Left colon (tissue), 2 donors: ENCODE data around the gene SOX8. TPM values are rescaled to one million over a fixed set of nuclear protein-coding genes. Genes with fewer than 3 reads are reported as not detected.
A peak's percentile ranks its signal among the peaks of the same experiment; 100 is the strongest.
"Not testable (repeated sequence)": the region's sequence is repeated elsewhere in the genome, so short reads cannot be mapped to it uniquely, and the experiment has no call there.

Experiments used
- ATAC-seq: fragments of 200-7000 bp; cut with Tn5 transposase; one replicate; pipeline ENCODE4 v1.9.1; 2020; ENCODE audit warnings: mild to moderate bottlenecking, moderate library complexity
- DNase-seq, 2 donors: peaks; one replicate each; pipeline ENCODE4 v3.0.0-alpha.2; 2020
- intact Hi-C, 2 donors: fragments of 100-400 bp; cut with DNase I in 1 of 2; cut with micrococcal nuclease in 1 of 2; formaldehyde crosslinking; loops; one replicate each; pipeline versions ENCODE4 v1.11.2 to v1.14.0; 2022; cut with DNase I, micrococcal nuclease
- total RNA-seq, 2 donors: library from RNA; stranded (reverse); fragmentation: NEBNext Ultra II Directional; extraction: Animal tissue kit (Norgen Biotek cat#: 25700); gene quantifications; one replicate each; pipeline ENCODE4 v1.2.1, GENCODE V29; 2021
- donor health status: DM: no; HTN: no; CAD: no.
- donor health status: DM: yes; HTN: yes; CAD: no.

SOX8 gene
- total RNA-seq, 2 donors from 2014 or later = 0.31 to 0.70 TPM

- intact Hi-C loops = no loop called here
- DNase-seq (no peak), ATAC-seq (no peak)
Observed at GRCh38 chr16:1012722-1013592, 31.4 kb downstream of the SOX8 start.

DNA sequence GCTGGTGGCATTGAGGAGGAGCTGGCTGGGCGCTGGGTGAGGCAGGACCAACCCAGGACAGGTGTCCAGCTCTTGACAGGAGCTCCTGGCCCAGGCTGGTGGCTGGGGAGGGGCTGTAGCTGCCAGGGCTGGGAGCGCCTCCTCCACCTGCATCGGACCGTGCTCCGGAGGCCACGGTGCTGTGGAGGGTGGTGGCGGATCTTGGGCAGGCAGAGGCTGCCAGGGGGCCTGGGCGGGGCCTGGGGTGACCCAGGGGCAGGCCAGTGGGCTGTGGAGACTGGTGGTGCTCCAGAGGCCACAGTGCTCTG is 32.0 kb downstream of the SOX8 start:
- ATAC-seq (no peak), DNase-seq (no peak)
- intact Hi-C loops = no loop called here

GRCh38 chr16:1014221-1014620 is 32.7 kb downstream of the SOX8 start:
- intact Hi-C loops = no loop called here
- DNase-seq (no peak), ATAC-seq (no peak)

DNA sequence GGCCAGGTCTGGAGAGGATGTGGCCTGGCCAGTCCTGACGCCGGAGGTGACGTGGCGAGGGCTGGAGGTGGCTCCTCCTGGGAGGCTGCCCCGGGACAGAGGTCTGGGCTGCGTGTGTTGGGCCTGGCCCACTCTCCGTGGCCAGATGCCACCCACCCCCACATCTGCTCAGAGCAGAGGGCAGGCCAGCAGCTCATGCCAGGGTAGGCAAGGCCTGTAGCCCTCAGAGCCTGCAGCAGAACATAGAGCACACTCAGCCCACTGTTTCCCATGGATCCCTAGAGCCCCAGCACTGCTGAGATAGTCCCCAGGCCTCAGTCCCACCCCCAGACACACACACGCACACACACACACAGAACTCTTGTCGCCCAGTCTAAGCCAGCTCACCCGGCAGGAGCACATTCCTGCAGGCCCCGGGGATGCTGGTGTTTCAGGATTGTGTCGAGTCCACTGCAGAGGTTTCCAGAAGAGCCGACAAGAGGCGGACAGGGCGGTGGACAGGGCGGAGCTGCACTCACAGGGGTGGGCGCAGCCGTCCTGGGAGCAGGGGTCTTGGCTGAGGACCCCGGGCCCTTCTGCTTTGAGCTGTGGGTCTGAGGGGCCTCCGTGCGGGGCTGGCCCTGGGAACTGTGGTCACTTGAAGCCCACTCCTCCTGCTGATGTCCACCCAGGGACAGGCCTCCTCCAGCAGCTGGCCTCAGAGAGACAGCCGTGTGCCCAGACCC is 33.4 kb downstream of the SOX8 start:
- intact Hi-C loops = no loop called here
- no peak for ATAC-seq
- DNase-seq = no peak

- intact Hi-C loops = no loop called here
- DNase-seq = no peak
- no peak for ATAC-seq
Observed at GRCh38 chr16:1018447-1019198, 37.1 kb downstream of the SOX8 start.

GRCh38 chr16:1019231-1020090 is 37.9 kb downstream of the SOX8 start:
- no peak for ATAC-seq
- no peak for DNase-seq
- intact Hi-C loops = no loop called here

- intact Hi-C loops = no loop called here
- no peak for ATAC-seq
Observed at GRCh38 chr16:1020091-1020399, 38.5 kb downstream of the SOX8 start.

DNA sequence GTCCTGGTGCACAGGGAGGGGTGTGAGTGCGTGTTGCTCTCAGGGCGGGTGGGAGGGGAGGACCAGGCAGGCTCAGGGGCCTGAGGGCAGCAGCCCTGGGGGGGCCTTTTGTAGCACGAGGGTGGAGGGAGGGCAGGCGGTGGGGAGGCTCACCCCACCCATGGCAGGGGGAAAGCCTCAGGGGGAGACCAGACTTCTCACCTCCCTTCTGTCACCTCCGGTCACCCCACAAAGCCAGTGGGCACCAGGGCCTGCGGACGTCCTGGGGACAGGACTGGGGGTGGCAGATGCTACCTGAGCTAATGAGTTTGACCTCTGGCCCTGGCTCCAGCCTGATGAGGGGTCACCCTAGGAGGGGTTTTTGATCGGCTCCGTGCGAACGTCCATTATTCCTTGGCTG is 39.0 kb downstream of the SOX8 start:
- intact Hi-C loops = no loop called here
- DNase-seq (no peak), ATAC-seq (no peak)

More at GRCh38 chr16:1020091-1020399, 38.5 kb downstream of the SOX8 start:
- no peak for DNase-seq

DNA sequence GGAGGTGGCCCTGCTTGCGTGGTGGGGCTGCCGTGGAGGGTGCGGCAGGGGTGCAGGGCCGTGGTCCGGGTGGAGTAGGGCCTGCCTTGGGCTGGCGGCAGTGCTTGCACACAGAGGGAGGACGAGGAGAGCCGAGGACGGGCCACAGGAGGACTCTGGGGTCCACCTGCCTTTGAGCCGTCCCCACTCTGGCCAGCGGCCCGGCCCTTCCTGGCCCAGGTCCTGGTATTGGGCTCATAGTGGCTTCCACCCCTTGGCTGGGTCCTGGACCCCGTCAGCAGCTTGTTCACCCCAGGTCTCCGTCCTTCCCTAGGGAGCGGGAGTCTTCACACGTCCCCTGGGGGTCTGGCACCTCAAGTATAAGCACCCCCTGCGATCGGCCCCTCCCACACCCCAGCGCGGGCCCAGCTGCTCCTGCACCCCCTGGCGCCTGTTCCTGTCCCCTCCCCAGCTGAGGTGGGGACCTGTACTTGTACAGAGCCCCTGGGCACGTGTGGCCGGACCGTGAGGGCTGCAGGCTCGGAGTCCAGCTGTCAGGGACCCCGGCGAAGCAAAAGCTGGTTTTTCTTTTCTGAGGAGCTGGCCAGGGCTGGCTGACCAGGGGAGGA is 40.1 kb downstream of the SOX8 start:
- ATAC-seq (no peak), DNase-seq (no peak)
- intact Hi-C loops = no loop called here

DNA sequence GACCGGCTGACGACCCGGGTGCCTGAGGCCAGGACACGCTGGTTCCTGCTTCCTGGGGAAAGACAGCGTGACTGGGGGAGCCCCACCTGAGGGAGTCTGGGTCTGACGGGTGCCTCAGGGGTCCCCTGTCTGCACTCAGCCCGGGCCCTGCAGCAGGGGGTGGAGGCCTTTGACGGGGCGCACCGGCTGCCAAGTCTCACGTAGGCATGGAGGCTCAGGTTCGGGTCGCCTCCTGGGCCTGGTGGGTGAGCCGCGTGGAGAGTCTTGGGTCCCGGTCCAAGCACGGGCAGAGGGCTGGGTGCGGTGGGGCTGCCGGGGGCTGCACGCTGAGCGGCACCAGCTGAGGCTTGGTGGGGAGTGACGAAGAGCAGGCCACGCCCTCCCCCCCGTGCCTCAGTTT is 40.9 kb downstream of the SOX8 start:
- intact Hi-C loops = no loop called here
- no peak for ATAC-seq

DNA sequence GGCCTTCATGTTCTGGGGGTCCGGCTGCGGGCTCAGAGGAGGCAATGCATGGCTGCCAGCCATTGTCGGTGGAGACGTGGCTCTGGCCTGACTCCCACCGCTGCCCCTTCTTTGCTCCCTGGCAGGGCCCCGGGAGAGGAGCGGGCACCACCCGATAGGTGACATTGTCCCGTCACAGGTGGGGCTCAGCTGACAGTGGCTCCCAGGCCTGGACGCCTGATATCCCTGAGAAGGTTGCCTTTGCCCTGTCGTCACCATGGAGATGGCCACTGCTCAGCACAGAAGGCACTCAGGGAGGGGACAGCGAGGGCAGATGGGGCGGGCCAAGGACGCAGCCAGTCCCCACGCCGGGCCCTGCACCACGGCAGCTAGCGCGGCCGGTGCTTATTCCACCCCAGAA is 42.6 kb downstream of the SOX8 start:
- ATAC-seq (no peak), DNase-seq (no peak)
- intact Hi-C loops = no loop called here

More for the DNA sequence above, 40.9 kb downstream of the SOX8 start:
- no peak for DNase-seq

DNA sequence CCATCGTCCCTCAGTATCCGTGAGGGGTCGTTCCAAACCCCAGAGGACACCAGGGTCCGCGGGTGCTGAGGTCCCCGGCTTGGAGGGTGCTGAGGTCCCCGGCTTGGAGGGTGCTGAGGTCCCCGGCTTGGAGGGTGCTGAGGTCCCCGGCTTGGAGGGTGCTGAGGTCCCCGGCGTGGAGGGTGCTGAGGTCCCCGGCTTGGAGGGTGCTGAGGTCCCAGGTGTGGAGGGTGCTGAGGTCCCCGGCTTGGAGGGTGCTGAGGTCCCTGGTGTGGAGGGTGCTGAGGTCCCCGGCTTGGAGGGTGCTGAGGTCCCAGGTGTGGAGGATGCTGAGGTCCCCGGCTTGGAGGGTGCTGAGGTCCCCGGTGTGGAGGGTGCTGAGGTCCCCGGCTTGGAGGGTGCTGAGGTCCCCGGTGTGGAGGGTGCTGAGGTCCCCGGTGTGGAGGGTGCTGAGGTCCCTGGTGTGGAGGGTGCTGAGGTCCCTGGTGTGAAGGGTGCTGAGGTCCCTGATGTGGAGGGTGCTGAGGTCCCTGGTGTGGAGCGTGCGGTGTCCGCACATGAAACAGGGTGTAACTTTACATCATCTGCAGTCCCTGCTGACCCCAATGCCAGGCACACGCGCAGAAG is 43.7 kb downstream of the SOX8 start:
- intact Hi-C loops, ATAC-seq: not testable (repeated sequence)
- peak in 1 of 2 donors; percentile 53 for DNase-seq

- DNase-seq (no peak), ATAC-seq (no peak)
- intact Hi-C loops = no loop called here
Observed at GRCh38 chr16:1026057-1026783, 44.6 kb downstream of the SOX8 start.

GRCh38 chr16:1026784-1027500 is 45.4 kb downstream of the SOX8 start:
- ATAC-seq = no peak
- intact Hi-C loops = no loop called here

DNA sequence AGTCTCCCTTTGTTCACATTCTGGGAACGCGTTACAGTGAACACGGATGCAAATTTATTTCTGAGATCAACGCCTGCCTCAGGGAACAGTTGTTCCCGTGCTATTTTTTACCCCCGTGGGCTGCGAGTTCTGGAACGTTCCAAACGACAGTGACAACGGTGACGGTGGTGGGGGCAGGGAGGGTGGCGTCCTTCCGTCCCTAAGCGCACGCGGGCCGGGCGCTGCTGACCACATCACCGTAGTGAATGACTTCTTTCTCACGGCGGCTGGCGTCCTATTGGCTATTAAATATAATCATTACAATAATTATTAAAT is 45.9 kb downstream of the SOX8 start:
- ATAC-seq (no peak), DNase-seq (no peak)
- intact Hi-C loops = no loop called here

More at GRCh38 chr16:1026784-1027500, 45.4 kb downstream of the SOX8 start:
- no peak for DNase-seq

- intact Hi-C loops = no loop called here
- no peak for ATAC-seq
- no peak for DNase-seq
Observed at GRCh38 chr16:1028056-1028455, 46.5 kb downstream of the SOX8 start.
